Measurements from ENCODE around the gene ZRANB3. TPM values are rescaled to one million over a fixed set of nuclear protein-coding genes. Genes with fewer than 3 reads are reported as not detected.

Gene ZRANB3
- total RNA-seq, 1 experiment from 2014 or later: 12.0 TPM

GRCh38 chr2:135561925-135562324, 30.9 kb upstream of the ZRANB3 start:
- Histone ChIP-seq H3K27me3 (ENCODE audit: insufficient read depth, low read length) (no peaks in the 10 kb centered on the region), H3K79me2 (ENCODE audit: insufficient read depth, low read length) (peaks cover 82% of the 10 kb centered on the region), H4K20me1 (ENCODE audit: insufficient read depth) (no peaks in the 10 kb centered on the region; the same call in 1 of the 2 replicates), H3K9me2 (ENCODE audit: insufficient read depth) (no peaks in the 10 kb centered on the region), H3K4me2 (ENCODE audit: low read length) (no peak overlapping the region), H3K9me3 (ENCODE audit: control insufficient read depth in 1 of 2, insufficient read depth in 1 of 2, low read depth in 1 of 2, low read length in 2 of 2) (no peaks in the 10 kb centered on the region), H3K4me1 (ENCODE audit: control insufficient read depth in 1 of 2, insufficient read depth in 2 of 2, low read length in 2 of 2) (peaks cover 6 to 39% of the 10 kb centered on the region in 2 experiments; a peak in 3 of 4 replicates), H2AFZ (ENCODE audit: low read depth, low read length, poor library complexity, severe bottlenecking) (no peak overlapping the region), H3K27ac (ENCODE audit: low read depth, low read length) (no peak overlapping the region), H3K4me3 (replicated peaks in 1 of 2; ENCODE audit: low read depth in 1 of 2, low read length in 2 of 2) (no peak overlapping the region), H3K36me3 (ENCODE audit: control insufficient read depth in 1 of 2, insufficient read depth in 2 of 2, low read length in 2 of 2) (no peaks in the 10 kb centered on the region), H3K9ac (ENCODE audit: low read length) (no peak overlapping the region)
- TF ChIP-seq ZBTB33 (IDR thresholded peaks at IDR 0.05; ENCODE audit: extremely low read depth, insufficient replicate concordance, low read length) (no peak), EGR1 (IDR thresholded peaks at IDR 0.05; ENCODE audit: low read depth) (no peak), ELF1 (IDR thresholded peaks at IDR 0.05; ENCODE audit: borderline replicate concordance, low read depth) (no peak), SP1 (IDR thresholded peaks at IDR 0.05; ENCODE audit: low read depth) (no peak), SIN3A (IDR thresholded peaks at IDR 0.05; ENCODE audit: low read depth) (no peak), ATF3 (IDR thresholded peaks at IDR 0.05) (no peak), EZH2phosphoT487 (IDR thresholded peaks at IDR 0.05; ENCODE audit: borderline replicate concordance) (no peak), SRF (IDR thresholded peaks at IDR 0.05; ENCODE audit: low read depth) (no peak), ZNF274 (IDR thresholded peaks at IDR 0.05; ENCODE audit: low read depth, low read length) (no peak), TCF7L2 (IDR thresholded peaks at IDR 0.05; ENCODE audit: borderline replicate concordance, extremely low read depth, insufficient read depth, insufficient read length) (no peak), RAD21 (IDR thresholded peaks at IDR 0.05; ENCODE audit: low read depth) (no peak), POLR2A (IDR thresholded peaks at IDR 0.05; ENCODE audit: borderline replicate concordance, extremely low read depth, insufficient read depth, insufficient read length) (no peak), YY1 (IDR thresholded peaks at IDR 0.05; ENCODE audit: extremely low read depth, insufficient replicate concordance, low read depth, low read length) (no peak), POLR2AphosphoS5 (IDR thresholded peaks at IDR 0.05; ENCODE audit: low read depth, low read length) (no peak), CBX3 (IDR thresholded peaks at IDR 0.05; ENCODE audit: low read depth) (no peak), FOSL1 (IDR thresholded peaks at IDR 0.05; ENCODE audit: low read depth) (no peak), CEBPB (IDR thresholded peaks at IDR 0.05; ENCODE audit: low read depth) (no peak), JUND (IDR thresholded peaks at IDR 0.05) (no peak)
- TF ChIP-seq, protein P1, sequence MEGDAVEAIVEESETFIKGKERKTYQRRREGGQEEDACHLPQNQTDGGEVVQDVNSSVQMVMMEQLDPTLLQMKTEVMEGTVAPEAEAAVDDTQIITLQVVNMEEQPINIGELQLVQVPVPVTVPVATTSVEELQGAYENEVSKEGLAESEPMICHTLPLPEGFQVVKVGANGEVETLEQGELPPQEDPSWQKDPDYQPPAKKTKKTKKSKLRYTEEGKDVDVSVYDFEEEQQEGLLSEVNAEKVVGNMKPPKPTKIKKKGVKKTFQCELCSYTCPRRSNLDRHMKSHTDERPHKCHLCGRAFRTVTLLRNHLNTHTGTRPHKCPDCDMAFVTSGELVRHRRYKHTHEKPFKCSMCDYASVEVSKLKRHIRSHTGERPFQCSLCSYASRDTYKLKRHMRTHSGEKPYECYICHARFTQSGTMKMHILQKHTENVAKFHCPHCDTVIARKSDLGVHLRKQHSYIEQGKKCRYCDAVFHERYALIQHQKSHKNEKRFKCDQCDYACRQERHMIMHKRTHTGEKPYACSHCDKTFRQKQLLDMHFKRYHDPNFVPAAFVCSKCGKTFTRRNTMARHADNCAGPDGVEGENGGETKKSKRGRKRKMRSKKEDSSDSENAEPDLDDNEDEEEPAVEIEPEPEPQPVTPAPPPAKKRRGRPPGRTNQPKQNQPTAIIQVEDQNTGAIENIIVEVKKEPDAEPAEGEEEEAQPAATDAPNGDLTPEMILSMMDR (IDR thresholded peaks at IDR 0.05 in 2 of 3, conservative IDR thresholded peaks at IDR 0.05 in 1 of 3; ENCODE audit: borderline replicate concordance in 1 of 3, insufficient read depth in 1 of 3, low read depth in 2 of 3, low read length in 2 of 3): no peak
- TF ChIP-seq, protein P2, sequence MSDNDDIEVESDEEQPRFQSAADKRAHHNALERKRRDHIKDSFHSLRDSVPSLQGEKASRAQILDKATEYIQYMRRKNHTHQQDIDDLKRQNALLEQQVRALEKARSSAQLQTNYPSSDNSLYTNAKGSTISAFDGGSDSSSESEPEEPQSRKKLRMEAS (IDR thresholded peaks at IDR 0.05): no peak
- intact Hi-C loops (cut with micrococcal nuclease): no loop called here
- ChIA-PET RAD21 (ENCODE audit: low non-redundant PET in 1 of 2, low total read pairs in 2 of 2, uncharacterized antibody in 2 of 2, unreplicated experiment in 2 of 2) (no interaction called here), POLR2A (no interaction called here), CTCF (interaction anchor here (0.6 kb wide), 1 partner anchor 786 kb away, joined by 3 read pairs; no protein-coding TSS in a partner anchor)
- ATAC-seq (no peak), DNase-seq (ENCODE audit: low read depth, low spot score) (no peak)
- BruUV-seq (replicated peaks): no TSS peak

All from HCT116 (cell line).